Panc1 (cell line): Measurements from ENCODE around the gene CST11. TPM values are rescaled to one million over a fixed set of nuclear protein-coding genes. Genes with fewer than 3 reads are reported as not detected.

Source experiments
- ATAC-seq: fragments of 200-7000 bp; cut with Tn5 transposase; 2 replicates; pipeline ENCODE4 v1.9.1; 2020; ENCODE audit warnings: mild to moderate bottlenecking, moderate library complexity
- BruUV-seq: library from RNA; stranded (reverse); fragments of 400-500 nt; replicated peaks from 2 replicates; lab custom pipeline; 2021; lab: Mats Ljungman, UMichigan
- CTCF ChIA-PET: fragments of 300-600 bp; sonication (Branson Sonifier 250); formaldehyde crosslinking; loops from one replicate; lab custom pipeline; 2022; ENCODE audit warnings: antibody characterized with exemption; lab: Charles Lee
- POLR2A ChIA-PET: fragments of 300-600 bp; sonication (Branson Sonifier 250); formaldehyde crosslinking; loops from one replicate; lab custom pipeline; 2022; ENCODE audit warnings: antibody characterized with exemption; lab: Charles Lee
- DNase-seq: peaks from one replicate; pipeline ENCODE4 v3.0.0-alpha.2; 2010; ENCODE audit warnings: low read depth, low spot score
- H3K27ac ChIP-seq: 2 replicates; pipeline ENCODE4 v1.5.1; 2011; ENCODE audit warnings: mild to moderate bottlenecking, low read length, inconsistent platforms
- H3K27me3 ChIP-seq: fragments of 200-500 bp; sonication (Bioruptor generic); 2 replicates; pipeline ENCODE4 v1.6.0; 2014; ENCODE audit warnings: low read length, inconsistent platforms; ENCODE audit not compliant: control insufficient read depth, insufficient read depth
- H3K36me3 ChIP-seq: fragments of 200-500 bp; sonication (Bioruptor generic); 2 replicates; pipeline ENCODE4 v1.5.1; 2014; ENCODE audit warnings: inconsistent platforms, mild to moderate bottlenecking, low read length, moderate library complexity; ENCODE audit not compliant: control insufficient read depth, insufficient read depth
- H3K4me1 ChIP-seq: 2 replicates; pipeline ENCODE4 v1.5.1; 2011; ENCODE audit warnings: inconsistent platforms, mild to moderate bottlenecking, low read length, moderate library complexity; ENCODE audit not compliant: control insufficient read depth, insufficient read depth
- H3K4me3 ChIP-seq, 2 experiments: 2 replicates each; pipeline ENCODE4 v1.5.1; 2011 to 2012; ENCODE audit warnings: low read depth in 2 of 2, low read length in 2 of 2, mild to moderate bottlenecking in 2 of 2, inconsistent platforms in 1 of 2, moderate library complexity in 1 of 2
- H3K9me3 ChIP-seq: fragments of 200-500 bp; sonication (Bioruptor generic); 2 replicates; pipeline ENCODE4 v1.5.1; 2014; ENCODE audit warnings: low read depth, mild to moderate bottlenecking, inconsistent platforms, low read length, moderate library complexity; ENCODE audit not compliant: control insufficient read depth, insufficient read depth
- POLR2AphosphoS5 ChIP-seq: IDR thresholded peaks from 2 replicates; pipeline ENCODE4 v1.6.1; 2012; ENCODE audit warnings: mild to moderate bottlenecking, low read depth, low read length, moderate library complexity
- SIN3A ChIP-seq: IDR thresholded peaks from 2 replicates; pipeline ENCODE4 v1.6.1; 2012; ENCODE audit warnings: low read depth, mild to moderate bottlenecking, low read length, moderate library complexity, borderline replicate concordance; ENCODE audit not compliant: insufficient read depth
- TCF7L2 ChIP-seq: IDR thresholded peaks from 2 replicates; pipeline ENCODE4 v1.6.1; 2011; ENCODE audit warnings: mild to moderate bottlenecking, low read depth, low read length, inconsistent platforms
- in situ Hi-C: cut with HindIII; loops from 2 replicates; pipeline ENCODE4 v1.10.0; 2016; ENCODE audit warnings: low sequenced_read_pairs, low pct_unique_long_range_greater_than_20kb
- intact Hi-C: fragments of 100-400 bp; cut with micrococcal nuclease; formaldehyde crosslinking; loops from one replicate; pipeline ENCODE4 v1.10.0; 2022; ENCODE audit not compliant: unreplicated experiment
- total RNA-seq: library from RNA; stranded (reverse); gene quantifications from one replicate; pipeline ENCODE4 v1.2.1, GENCODE V29; 2021; ENCODE audit not compliant: unreplicated experiment
- TF ChIP-seq, protein P1 (sequence below): fragments of 450-650 bp; IDR thresholded peaks from 2 replicates; pipeline ENCODE4 v1.5.1; 2017; ENCODE audit warnings: mild to moderate bottlenecking
- TF ChIP-seq, protein P2 (sequence below), 2 experiments: IDR thresholded peaks; 2 replicates each; pipeline ENCODE4 v1.6.1; 2011 to 2012; ENCODE audit warnings: low read depth in 2 of 2, control low read depth in 1 of 2, low read length in 1 of 2, mild to moderate bottlenecking in 1 of 2, moderate library complexity in 1 of 2; ENCODE audit not compliant: insufficient read depth in 1 of 2

Gene CST11
- total RNA-seq, 1 experiment from 2014 or later = not detected

DNA sequence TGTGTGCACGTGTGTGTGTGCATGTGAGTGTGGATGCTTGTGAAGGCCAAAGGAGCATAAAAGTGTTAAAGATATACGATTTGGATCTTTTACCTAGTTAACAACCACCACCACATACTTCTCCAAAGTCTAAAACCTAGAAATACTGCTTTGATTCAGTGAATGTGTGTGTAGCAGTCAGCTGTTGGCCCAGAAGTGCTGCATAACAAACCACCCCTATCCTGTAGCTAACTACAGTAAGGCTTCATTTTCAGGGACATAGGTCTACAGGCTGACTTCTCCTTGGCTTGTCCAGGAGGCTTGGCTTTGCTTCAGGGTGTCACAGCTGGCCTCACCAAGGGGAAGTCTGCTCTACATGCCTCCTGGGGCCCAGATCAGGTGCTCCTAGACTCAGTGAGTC is 35.8 kb upstream of the CST11 start:
- POLR2A ChIA-PET = no interaction called here
- intact Hi-C loops (no loop called here), in situ Hi-C loops (no loop called here)
- CTCF ChIA-PET = no interaction called here
- no peaks in the 10 kb centered on the region for H3K9me3 ChIP-seq
- DNase-seq (no peak), ATAC-seq (no peak)
- TF ChIP-seq, protein P1, sequence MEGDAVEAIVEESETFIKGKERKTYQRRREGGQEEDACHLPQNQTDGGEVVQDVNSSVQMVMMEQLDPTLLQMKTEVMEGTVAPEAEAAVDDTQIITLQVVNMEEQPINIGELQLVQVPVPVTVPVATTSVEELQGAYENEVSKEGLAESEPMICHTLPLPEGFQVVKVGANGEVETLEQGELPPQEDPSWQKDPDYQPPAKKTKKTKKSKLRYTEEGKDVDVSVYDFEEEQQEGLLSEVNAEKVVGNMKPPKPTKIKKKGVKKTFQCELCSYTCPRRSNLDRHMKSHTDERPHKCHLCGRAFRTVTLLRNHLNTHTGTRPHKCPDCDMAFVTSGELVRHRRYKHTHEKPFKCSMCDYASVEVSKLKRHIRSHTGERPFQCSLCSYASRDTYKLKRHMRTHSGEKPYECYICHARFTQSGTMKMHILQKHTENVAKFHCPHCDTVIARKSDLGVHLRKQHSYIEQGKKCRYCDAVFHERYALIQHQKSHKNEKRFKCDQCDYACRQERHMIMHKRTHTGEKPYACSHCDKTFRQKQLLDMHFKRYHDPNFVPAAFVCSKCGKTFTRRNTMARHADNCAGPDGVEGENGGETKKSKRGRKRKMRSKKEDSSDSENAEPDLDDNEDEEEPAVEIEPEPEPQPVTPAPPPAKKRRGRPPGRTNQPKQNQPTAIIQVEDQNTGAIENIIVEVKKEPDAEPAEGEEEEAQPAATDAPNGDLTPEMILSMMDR = no peak
- TF ChIP-seq, protein P2, sequence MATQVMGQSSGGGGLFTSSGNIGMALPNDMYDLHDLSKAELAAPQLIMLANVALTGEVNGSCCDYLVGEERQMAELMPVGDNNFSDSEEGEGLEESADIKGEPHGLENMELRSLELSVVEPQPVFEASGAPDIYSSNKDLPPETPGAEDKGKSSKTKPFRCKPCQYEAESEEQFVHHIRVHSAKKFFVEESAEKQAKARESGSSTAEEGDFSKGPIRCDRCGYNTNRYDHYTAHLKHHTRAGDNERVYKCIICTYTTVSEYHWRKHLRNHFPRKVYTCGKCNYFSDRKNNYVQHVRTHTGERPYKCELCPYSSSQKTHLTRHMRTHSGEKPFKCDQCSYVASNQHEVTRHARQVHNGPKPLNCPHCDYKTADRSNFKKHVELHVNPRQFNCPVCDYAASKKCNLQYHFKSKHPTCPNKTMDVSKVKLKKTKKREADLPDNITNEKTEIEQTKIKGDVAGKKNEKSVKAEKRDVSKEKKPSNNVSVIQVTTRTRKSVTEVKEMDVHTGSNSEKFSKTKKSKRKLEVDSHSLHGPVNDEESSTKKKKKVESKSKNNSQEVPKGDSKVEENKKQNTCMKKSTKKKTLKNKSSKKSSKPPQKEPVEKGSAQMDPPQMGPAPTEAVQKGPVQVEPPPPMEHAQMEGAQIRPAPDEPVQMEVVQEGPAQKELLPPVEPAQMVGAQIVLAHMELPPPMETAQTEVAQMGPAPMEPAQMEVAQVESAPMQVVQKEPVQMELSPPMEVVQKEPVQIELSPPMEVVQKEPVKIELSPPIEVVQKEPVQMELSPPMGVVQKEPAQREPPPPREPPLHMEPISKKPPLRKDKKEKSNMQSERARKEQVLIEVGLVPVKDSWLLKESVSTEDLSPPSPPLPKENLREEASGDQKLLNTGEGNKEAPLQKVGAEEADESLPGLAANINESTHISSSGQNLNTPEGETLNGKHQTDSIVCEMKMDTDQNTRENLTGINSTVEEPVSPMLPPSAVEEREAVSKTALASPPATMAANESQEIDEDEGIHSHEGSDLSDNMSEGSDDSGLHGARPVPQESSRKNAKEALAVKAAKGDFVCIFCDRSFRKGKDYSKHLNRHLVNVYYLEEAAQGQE (IDR thresholded peaks at IDR 0.05; ENCODE audit: insufficient read depth in 1 of 2, low read depth in 2 of 2, low read length in 1 of 2) = no peak
- no peak for TF ChIP-seq SIN3A
- no peak for TF ChIP-seq POLR2AphosphoS5
- no peak for TF ChIP-seq TCF7L2
- H3K27ac ChIP-seq = no peak overlapping the region
- no TSS peak for BruUV-seq
- no peaks in the 10 kb centered on the region for H3K36me3 ChIP-seq
- no peaks in the 10 kb centered on the region for H3K27me3 ChIP-seq
- no peak overlapping the region for H3K4me3 ChIP-seq
- H3K4me1 ChIP-seq = no peaks in the 10 kb centered on the region

DNA sequence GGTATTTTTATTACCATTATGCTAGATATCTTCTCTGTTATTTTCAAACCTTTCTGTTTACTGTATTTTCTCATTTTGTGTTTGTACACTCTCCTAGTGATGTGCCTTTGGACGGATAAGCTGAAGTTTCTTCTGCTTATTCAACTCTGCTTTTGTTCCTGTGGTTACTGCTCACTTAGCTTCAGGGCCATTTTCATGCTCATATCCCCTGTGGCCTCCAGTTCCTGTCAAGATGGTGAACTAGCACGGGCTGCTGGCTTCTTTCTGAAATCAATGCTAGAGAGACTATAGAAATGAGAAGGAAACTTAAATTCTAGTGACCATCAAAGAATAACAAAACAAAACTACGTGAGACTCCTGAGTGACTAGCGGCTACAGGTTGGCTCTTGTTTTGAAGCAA is 31.4 kb upstream of the CST11 start:
- ATAC-seq (no peak), DNase-seq (no peak)
- Histone ChIP-seq H3K27ac (no peak overlapping the region), H3K36me3 (no peaks in the 10 kb centered on the region), H3K27me3 (no peaks in the 10 kb centered on the region), H3K4me3 (no peak overlapping the region), H3K9me3 (no peaks in the 10 kb centered on the region), H3K4me1 (no peaks in the 10 kb centered on the region)
- CTCF ChIA-PET = no interaction called here
- POLR2A ChIA-PET = no interaction called here
- intact Hi-C loops = no loop called here
- TF ChIP-seq, protein P1 = no peak
- no peak for TF ChIP-seq SIN3A
- no peak for TF ChIP-seq POLR2AphosphoS5
- TF ChIP-seq, protein P2 (IDR thresholded peaks at IDR 0.05; ENCODE audit: insufficient read depth in 1 of 2, low read depth in 2 of 2, low read length in 1 of 2) = no peak
- no peak for TF ChIP-seq TCF7L2
- in situ Hi-C loops = no loop called here
- BruUV-seq = no TSS peak
